GM20000 (cell line): ENCODE results near the gene LARGE2.
A peak's percentile ranks its signal among the peaks of the same experiment; 100 is the strongest.

Experiments used
- DNase-seq: peaks from one replicate; pipeline ENCODE4 v3.0.0; 2012; ENCODE audit warnings: low spot score
- TF ChIP-seq, protein P1 (sequence below): IDR thresholded peaks from 2 replicates; pipeline ENCODE4 v1.5.1; 2012; ENCODE audit warnings: mild to moderate bottlenecking, control low read depth; ENCODE audit errors: extremely low read depth, missing control alignments

Gene LARGE2

DNA sequence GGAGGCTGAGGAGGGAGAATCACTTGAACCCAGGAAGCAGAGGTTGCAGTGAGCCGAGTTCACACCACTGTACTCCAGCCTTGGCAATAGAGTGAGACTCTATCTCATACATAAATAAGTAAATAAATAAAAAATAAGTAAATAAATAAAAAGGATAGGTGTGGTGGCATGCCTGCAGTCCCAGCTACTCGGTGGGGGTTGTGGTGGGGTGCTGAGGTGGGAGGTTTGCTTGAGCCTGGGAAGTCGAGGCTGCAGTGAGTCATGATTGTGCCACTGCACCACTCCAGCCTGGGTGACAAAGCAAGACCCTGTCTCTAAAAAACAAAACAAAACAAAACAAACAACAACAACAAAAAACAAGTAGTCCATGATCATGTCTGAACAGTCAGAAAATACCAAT, 3.1 kb downstream of the LARGE2 start:
- no peak for DNase-seq
- TF ChIP-seq, protein P1, sequence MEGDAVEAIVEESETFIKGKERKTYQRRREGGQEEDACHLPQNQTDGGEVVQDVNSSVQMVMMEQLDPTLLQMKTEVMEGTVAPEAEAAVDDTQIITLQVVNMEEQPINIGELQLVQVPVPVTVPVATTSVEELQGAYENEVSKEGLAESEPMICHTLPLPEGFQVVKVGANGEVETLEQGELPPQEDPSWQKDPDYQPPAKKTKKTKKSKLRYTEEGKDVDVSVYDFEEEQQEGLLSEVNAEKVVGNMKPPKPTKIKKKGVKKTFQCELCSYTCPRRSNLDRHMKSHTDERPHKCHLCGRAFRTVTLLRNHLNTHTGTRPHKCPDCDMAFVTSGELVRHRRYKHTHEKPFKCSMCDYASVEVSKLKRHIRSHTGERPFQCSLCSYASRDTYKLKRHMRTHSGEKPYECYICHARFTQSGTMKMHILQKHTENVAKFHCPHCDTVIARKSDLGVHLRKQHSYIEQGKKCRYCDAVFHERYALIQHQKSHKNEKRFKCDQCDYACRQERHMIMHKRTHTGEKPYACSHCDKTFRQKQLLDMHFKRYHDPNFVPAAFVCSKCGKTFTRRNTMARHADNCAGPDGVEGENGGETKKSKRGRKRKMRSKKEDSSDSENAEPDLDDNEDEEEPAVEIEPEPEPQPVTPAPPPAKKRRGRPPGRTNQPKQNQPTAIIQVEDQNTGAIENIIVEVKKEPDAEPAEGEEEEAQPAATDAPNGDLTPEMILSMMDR = no peak

DNA sequence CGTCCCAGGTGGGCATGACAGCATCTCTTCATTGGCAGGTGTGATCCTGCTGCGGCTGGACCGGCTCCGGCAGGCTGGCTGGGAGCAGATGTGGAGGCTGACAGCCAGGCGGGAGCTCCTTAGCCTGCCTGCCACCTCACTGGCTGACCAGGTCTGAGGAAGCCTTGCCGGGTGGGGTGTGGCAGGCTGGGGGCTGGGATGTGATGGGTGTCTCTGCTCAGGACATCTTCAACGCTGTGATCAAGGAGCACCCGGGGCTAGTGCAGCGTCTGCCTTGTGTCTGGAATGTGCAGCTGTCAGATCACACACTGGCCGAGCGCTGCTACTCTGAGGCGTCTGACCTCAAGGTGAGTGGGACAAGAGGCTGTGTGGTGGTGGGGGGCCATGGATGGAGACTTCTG, 3.5 kb downstream of the LARGE2 start:
- TF ChIP-seq, protein P1 = no peak
- peak; percentile 6 for DNase-seq

DNA sequence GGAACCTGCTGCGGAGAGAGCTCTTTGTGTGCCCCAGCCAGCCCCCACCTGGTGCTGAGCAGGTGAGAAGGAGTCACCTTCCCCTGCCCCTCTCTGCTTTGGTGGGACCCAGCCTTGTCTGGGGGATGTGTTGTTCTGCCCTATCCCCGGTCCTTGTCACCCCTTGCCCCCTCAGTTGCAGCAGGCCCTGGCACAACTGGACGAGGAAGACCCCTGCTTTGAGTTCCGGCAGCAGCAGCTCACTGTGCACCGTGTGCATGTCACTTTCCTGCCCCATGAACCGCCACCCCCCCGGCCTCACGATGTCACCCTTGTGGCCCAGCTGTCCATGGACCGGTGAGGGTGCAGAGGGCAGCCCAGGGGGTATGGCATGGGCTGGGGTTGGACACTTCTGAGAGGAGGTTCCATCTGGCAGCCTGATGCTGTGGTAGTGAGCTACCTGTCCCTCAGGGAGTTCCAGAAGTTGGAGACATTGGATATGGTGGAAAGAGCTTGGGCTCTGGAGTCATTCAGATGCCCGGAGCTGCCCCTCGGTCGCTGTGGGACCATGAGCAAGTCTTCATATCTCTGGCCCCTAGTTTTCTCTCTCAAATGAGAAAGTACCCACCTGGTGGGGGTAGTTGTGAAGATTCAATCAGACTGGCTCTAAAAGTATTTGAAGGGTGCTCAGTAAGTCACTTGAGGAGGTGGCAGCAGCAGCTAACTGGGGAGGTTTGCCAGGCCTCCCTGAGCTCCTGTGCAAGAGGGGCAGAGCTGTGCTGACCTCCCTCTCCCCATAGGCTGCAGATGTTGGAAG, 4.3 kb downstream of the LARGE2 start:
- DNase-seq = no peak
- TF ChIP-seq, protein P1 = no peak

DNA sequence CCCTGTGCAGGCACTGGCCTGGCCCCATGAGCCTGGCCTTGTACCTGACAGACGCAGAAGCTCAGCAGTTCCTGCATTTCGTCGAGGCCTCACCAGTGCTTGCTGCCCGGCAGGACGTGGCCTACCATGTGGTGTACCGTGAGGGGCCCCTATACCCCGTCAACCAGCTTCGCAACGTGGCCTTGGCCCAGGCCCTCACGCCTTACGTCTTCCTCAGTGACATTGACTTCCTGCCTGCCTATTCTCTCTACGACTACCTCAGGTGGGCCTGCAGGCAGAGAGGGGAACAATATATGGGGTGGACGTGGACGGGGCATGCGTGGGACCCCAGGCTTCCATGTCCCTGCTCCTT, 4.9 kb downstream of the LARGE2 start:
- TF ChIP-seq, protein P1 = no peak
- DNase-seq = peak; percentile 5

DNA sequence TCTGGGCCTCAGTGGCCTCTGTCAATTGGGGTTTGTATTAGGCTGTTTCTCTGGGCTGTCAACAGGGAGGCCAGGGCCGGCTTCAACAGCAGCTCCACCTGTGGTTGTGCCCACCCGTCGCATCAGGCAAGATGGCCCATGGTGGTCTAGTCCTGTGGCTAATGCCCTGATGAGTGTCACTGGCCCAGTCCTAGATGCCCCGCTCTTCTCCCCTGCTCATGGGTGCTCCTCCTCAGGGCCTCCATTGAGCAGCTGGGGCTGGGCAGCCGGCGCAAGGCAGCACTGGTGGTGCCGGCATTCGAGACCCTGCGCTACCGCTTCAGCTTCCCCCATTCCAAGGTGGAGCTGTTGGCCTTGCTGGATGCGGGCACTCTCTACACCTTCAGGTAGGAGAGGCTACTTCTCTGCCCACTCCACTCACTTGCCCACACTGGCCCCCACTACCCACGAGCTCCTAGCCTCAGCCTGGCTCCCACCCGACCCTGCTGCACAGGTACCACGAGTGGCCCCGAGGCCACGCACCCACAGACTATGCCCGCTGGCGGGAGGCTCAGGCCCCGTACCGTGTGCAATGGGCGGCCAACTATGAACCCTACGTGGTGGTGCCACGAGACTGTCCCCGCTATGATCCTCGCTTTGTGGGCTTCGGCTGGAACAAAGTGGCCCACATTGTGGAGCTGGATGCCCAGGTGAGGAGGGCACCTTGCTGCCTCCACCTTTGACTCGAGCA, 5.4 kb downstream of the LARGE2 start:
- TF ChIP-seq, protein P1 = no peak
- peak; percentile 13 for DNase-seq

DNA sequence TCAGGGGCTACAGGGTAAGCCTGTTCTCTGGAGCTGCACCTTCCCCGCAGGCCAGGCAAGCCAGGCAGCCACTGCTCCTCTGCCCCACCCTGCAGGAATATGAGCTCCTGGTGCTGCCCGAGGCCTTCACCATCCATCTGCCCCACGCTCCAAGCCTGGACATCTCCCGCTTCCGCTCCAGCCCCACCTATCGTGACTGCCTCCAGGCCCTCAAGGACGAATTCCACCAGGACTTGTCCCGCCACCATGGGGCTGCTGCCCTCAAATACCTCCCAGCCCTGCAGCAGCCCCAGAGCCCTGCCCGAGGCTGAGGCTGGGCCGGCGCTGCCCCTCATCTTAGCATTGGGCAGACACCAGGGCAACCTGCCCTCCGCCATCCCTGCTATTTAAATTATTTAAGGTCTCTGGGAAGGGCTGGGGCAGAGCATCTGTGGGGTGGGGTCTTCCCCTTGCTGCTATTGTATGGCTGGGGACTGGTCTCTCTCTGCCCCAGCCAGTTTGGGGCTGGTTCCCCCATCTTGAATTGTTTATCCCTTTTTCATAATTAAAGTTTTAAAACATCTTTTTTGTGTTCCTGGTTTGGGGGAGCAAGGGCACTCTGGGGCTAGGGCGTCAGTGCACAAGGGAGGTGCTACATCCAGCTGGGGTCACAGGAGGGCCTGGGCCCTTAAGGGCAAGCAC, 6.2 kb downstream of the LARGE2 start:
- DNase-seq = peak; percentile 4
- TF ChIP-seq, protein P1 = no peak

DNA sequence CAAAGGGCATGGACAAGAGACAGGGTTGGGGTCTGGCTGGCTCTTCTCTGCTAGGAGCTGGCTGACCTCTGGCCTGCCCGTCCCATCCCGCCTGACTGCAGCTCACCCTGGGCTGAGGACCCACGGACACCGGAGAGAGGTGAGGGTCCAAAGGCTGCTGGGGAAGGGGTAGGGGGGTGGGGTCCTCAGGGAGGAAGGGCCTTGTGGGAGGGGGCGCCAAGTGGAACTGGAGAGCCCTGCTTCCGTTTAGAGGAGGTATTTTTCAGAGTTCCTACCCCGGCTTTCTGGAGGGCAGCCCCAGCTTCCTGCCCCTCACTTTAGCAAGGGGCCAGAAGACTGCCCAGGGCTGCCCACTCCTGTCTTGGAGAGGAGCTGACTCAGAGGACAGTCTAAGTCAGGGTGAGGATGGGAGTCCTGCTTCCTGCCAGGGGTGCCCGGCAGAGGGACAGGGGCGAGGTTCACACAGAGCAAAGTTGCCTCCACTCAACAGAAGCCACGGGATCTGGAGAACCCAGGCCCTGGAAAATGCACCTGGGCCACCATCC, 7.1 kb downstream of the LARGE2 start:
- TF ChIP-seq, protein P1 = no peak
- DNase-seq = no peak
